Memory B cell (primary cell): ENCODE results near the gene ALPI.
"Not testable (repeated sequence)": the region's sequence is repeated elsewhere in the genome, so short reads cannot be mapped to it uniquely, and the experiment has no call there.

Experiments
- ATAC-seq: fragments of 150-1000 bp; cut with Tn5 transposase; 2 replicates; pipeline ENCODE4 v1.10.0; 2021; ENCODE audit warnings: low read depth, mild to moderate bottlenecking, moderate library complexity
- DNase-seq, 2 donors: peaks; one replicate each; pipeline ENCODE4 v3.0.0; 2022; ENCODE audit warnings: low spot score in 2 of 2
- H3K27ac Mint-ChIP-seq: one replicate; pipeline ENCODE4 v1.8.0; 2022; ENCODE audit warnings: mild to moderate bottlenecking, moderate library complexity, mixed read lengths
- H3K27me3 Mint-ChIP-seq: one replicate; pipeline ENCODE4 v1.8.0; 2022; ENCODE audit warnings: mixed read lengths
- H3K36me3 Mint-ChIP-seq: one replicate; pipeline ENCODE4 v1.8.0; 2022; ENCODE audit warnings: mild to moderate bottlenecking, mixed read lengths
- H3K4me1 Mint-ChIP-seq: one replicate; pipeline ENCODE4 v1.8.0; 2022; ENCODE audit warnings: mixed read lengths
- H3K4me3 Mint-ChIP-seq: one replicate; pipeline ENCODE4 v1.8.0; 2022; ENCODE audit warnings: mild to moderate bottlenecking, moderate library complexity, mixed read lengths
- H3K9me3 Mint-ChIP-seq: one replicate; pipeline ENCODE4 v1.8.0; 2022; ENCODE audit warnings: mixed read lengths

The ALPI gene

GRCh38 chr2:232455426-232456255 lies at the start of gene ALPI:
Gene ALPI, plus strand, starts transcription at chr2:232456153. Its CDS starts 47 bp downstream, at chr2:232456200.
- ATAC-seq (no peak), DNase-seq (no peak)
- Mint-ChIP-seq H3K9me3 (no peaks in the 10 kb centered on the region), H3K4me1 (no peaks in the 10 kb centered on the region), H3K36me3 (no peaks in the 10 kb centered on the region), H3K27me3 (peaks cover 10% of the 10 kb centered on the region), H3K27ac (no peak within 1 kb of the TSS), H3K4me3 (no peak within 1 kb of the TSS)

- Mint-ChIP-seq H3K4me1 (no peaks in the 10 kb centered on the region), H3K4me3 (no peak within 1 kb of the TSS), H3K27ac (no peak within 1 kb of the TSS), H3K27me3 (peaks cover 18% of the 10 kb centered on the region), H3K36me3 (no peaks in the 10 kb centered on the region), H3K9me3 (no peaks in the 10 kb centered on the region)
- DNase-seq (no peak), ATAC-seq (no peak)
These were observed 49.2 kb upstream of the ALPI start, which contains the start of gene ALPG for GRCh38 chr2:232406556-232407310. Gene ALPG, plus strand, starts transcription at chr2:232406844. Its CDS starts 51 bp downstream, at chr2:232406895.

- not testable (repeated sequence) for H3K9me3 Mint-ChIP-seq, H3K27ac Mint-ChIP-seq, H3K4me1 Mint-ChIP-seq, ATAC-seq, H3K4me3 Mint-ChIP-seq, H3K36me3 Mint-ChIP-seq, DNase-seq
- H3K27me3 Mint-ChIP-seq = peaks cover 18% of the 10 kb centered on the region
These were observed 48.4 kb upstream of the ALPI start for GRCh38 chr2:232407428-232408150.

GRCh38 chr2:232408269-232408668 lies 47.7 kb upstream of the ALPI start:
- not testable (repeated sequence) for H3K4me3 Mint-ChIP-seq, H3K4me1 Mint-ChIP-seq, DNase-seq, H3K27ac Mint-ChIP-seq, H3K36me3 Mint-ChIP-seq, H3K9me3 Mint-ChIP-seq, ATAC-seq
- H3K27me3 Mint-ChIP-seq = peaks cover 15% of the 10 kb centered on the region

DNA sequence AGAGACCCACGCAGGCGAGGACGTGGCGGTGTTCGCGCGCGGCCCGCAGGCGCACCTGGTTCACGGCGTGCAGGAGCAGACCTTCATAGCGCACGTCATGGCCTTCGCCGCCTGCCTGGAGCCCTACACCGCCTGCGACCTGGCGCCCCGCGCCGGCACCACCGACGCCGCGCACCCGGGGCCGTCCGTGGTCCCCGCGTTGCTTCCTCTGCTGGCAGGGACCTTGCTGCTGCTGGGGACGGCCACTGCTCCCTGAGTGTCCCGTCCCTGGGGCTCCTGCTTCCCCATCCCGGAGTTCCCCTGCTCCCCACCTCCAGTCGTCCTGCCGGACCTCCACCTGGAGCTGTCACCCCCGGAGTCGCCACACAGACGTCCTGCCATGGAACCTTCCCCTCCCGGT lies 46.3 kb upstream of the ALPI start:
- not testable (repeated sequence) for H3K9me3 Mint-ChIP-seq, H3K27ac Mint-ChIP-seq, H3K4me3 Mint-ChIP-seq, ATAC-seq, H3K4me1 Mint-ChIP-seq, H3K36me3 Mint-ChIP-seq, DNase-seq
- H3K27me3 Mint-ChIP-seq = peaks cover 13% of the 10 kb centered on the region

- DNase-seq (no peak), ATAC-seq (no peak)
- H3K27ac Mint-ChIP-seq = no peak overlapping the region
- no peaks in the 10 kb centered on the region for H3K9me3 Mint-ChIP-seq
- peaks cover 5% of the 10 kb centered on the region for H3K4me1 Mint-ChIP-seq
- H3K36me3 Mint-ChIP-seq = no peaks in the 10 kb centered on the region
- peaks cover 10% of the 10 kb centered on the region for H3K27me3 Mint-ChIP-seq
- H3K4me3 Mint-ChIP-seq = no peak overlapping the region
These were observed 45.6 kb upstream of the ALPI start for GRCh38 chr2:232410238-232410900.

DNA sequence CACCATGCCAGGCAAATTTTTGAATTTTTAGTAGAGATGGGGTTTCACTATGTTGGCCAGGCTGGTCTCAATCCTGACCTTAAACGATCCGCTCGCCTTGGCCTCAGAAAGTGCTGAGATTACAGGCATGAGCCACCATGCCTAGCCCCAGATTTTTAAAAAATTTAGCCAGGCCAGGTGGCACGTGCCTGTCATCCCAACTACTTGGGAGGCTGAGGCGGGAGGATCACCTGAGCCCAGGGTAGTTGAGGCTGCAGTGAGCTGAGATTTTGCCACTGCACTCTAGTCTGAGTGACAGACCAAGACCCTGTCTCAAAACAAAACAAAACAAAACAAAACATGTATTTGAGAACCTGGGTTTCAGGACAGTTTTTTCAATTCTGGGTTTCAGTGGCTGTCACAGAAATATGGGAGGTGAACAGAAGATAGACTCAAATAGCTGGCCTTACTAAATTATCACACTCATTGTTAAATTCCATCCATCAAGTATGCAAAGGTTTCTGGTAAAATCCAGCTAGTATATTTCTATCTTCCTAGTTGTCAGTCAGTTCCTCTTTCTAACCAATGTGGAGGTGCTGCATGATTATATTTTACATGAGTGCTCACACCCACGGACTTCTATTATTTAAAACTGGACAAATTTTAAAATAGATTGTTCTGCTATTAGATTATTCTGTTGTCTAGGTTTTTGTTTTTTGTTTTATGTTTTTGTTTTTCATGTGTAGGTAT lies 43.9 kb upstream of the ALPI start:
- Mint-ChIP-seq H3K27me3 (peaks cover 14% of the 10 kb centered on the region), H3K36me3 (no peaks in the 10 kb centered on the region), H3K9me3 (no peaks in the 10 kb centered on the region), H3K4me3 (no peak overlapping the region), H3K4me1 (peaks cover 5% of the 10 kb centered on the region), H3K27ac (no peak overlapping the region)
- ATAC-seq (no peak), DNase-seq (no peak)

GRCh38 chr2:232412986-232413385 lies 43.0 kb upstream of the ALPI start:
- H3K27ac Mint-ChIP-seq = no peak overlapping the region
- H3K27me3 Mint-ChIP-seq = peaks cover 11% of the 10 kb centered on the region
- no peaks in the 10 kb centered on the region for H3K36me3 Mint-ChIP-seq
- H3K4me1 Mint-ChIP-seq = peaks cover 5% of the 10 kb centered on the region
- no peak overlapping the region for H3K4me3 Mint-ChIP-seq
- ATAC-seq (no peak), DNase-seq (no peak)
- H3K9me3 Mint-ChIP-seq = no peaks in the 10 kb centered on the region

- ATAC-seq (no peak), DNase-seq (no peak)
- Mint-ChIP-seq H3K27me3 (peaks cover 14% of the 10 kb centered on the region), H3K4me1 (peaks cover 8% of the 10 kb centered on the region), H3K36me3 (no peaks in the 10 kb centered on the region), H3K27ac (no peak overlapping the region), H3K9me3 (no peaks in the 10 kb centered on the region), H3K4me3 (no peak overlapping the region)
These were observed 40.7 kb upstream of the ALPI start for GRCh38 chr2:232415138-232415690.

- H3K27me3 Mint-ChIP-seq = peaks cover 10% of the 10 kb centered on the region
- H3K4me1 Mint-ChIP-seq = peaks cover 8% of the 10 kb centered on the region
- H3K36me3 Mint-ChIP-seq = no peaks in the 10 kb centered on the region
- H3K27ac Mint-ChIP-seq = no peak overlapping the region
- no peak for DNase-seq
- ATAC-seq = no peak
- no peak overlapping the region for H3K4me3 Mint-ChIP-seq
- no peaks in the 10 kb centered on the region for H3K9me3 Mint-ChIP-seq
These were observed 40.0 kb upstream of the ALPI start for GRCh38 chr2:232415736-232416520.

DNA sequence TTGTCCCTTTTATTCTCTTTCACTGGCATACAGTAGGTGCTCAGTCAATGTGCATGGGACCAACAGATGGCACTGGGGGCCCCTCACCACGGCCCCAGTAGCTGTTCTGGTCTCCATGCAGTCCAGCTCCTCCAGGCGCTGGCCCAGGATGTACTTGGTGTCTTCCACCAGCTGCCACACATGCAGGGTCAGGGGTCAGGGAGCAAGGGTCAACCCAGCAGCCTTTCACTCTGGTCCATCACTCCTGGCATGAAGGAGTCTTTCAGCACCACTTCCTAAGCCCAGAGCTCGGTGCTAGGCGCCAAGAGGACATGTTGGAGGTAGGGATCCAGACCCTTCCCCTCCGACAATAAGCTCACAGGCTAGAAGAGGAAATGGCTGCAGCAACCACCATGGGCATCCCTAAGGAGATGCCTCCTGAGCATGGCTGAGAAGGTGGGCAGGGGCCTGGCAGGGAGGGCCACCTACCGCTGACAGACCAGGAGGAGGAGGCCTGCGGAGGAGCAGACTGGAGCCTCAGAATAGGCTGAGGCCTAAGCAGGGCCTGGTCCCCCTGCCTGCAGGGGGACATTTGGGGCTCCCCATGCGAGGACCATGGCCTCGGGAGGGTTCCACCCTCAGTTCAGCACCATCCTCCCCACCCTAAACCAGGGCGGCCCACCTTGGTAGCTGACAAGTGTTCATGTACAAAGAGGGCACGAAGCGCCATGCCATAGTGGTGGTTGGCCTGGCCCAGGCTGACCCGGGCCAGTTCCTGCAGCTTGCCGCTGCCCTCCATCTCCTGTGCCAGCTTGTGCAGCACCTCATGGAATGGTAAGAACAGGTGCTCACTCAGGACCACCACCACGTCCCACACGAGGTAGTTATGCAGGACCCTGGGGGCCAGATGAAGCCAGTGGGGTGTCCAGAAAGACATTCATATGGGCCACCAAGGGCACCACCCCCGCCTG lies 39.2 kb upstream of the ALPI start:
- Mint-ChIP-seq H3K27me3 (peaks cover 12% of the 10 kb centered on the region), H3K9me3 (no peaks in the 10 kb centered on the region), H3K4me1 (peaks cover 10% of the 10 kb centered on the region), H3K27ac (no peak overlapping the region), H3K4me3 (no peak overlapping the region), H3K36me3 (no peaks in the 10 kb centered on the region)
- DNase-seq (no peak), ATAC-seq (no peak)
